DND-41 (cell line): ENCODE results near the gene KIFC3.

ENCODE experiments used
- ATAC-seq: fragments of 200-7000 bp; cut with Tn5 transposase; 3 replicates; pipeline ENCODE4 v1.9.1; 2021; ENCODE audit warnings: low read depth; ENCODE audit not compliant: insufficient read depth
- DNase-seq: peaks from one replicate; pipeline ENCODE4 v3.0.0-alpha.2; 2020
- H2AFZ ChIP-seq: 2 replicates; pipeline ENCODE4 v1.6.0; 2012; ENCODE audit warnings: low read depth, low read length
- H3K27ac ChIP-seq: 2 replicates; pipeline ENCODE4 v1.5.1; 2012; ENCODE audit warnings: low read length, inconsistent platforms
- H3K27me3 ChIP-seq: fragments of 200-600 bp; sonication (generic); 2 replicates; pipeline ENCODE4 v1.6.0; 2012; ENCODE audit warnings: low read length, mild to moderate bottlenecking, inconsistent platforms; ENCODE audit not compliant: insufficient read depth, poor library complexity
- H3K36me3 ChIP-seq: 2 replicates; pipeline ENCODE4 v1.5.1; 2012; ENCODE audit warnings: low read length, inconsistent platforms; ENCODE audit not compliant: insufficient read depth
- H3K4me1 ChIP-seq: 2 replicates; pipeline ENCODE4 v1.5.1; 2012; ENCODE audit warnings: mild to moderate bottlenecking, low read length; ENCODE audit not compliant: insufficient read depth
- H3K4me2 ChIP-seq: 2 replicates; pipeline ENCODE4 v1.6.0; 2012; ENCODE audit warnings: mild to moderate bottlenecking, moderate library complexity, low read length, inconsistent platforms; ENCODE audit not compliant: insufficient read depth
- H3K4me3 ChIP-seq, 2 experiments: fragments of 200-600 bp in 1 of 2; shearing (Covaris generic) in 1 of 2; 2 replicates each; pipeline ENCODE4 v1.5.1; 2012 to 2016; ENCODE audit warnings: inconsistent platforms in 2 of 2, low read length in 2 of 2, mild to moderate bottlenecking in 2 of 2, low read depth in 1 of 2, moderate library complexity in 1 of 2
- H3K79me2 ChIP-seq: 2 replicates; pipeline ENCODE4 v1.6.0; 2012; ENCODE audit warnings: low read length, inconsistent platforms; ENCODE audit not compliant: insufficient read depth
- H3K9ac ChIP-seq: 2 replicates; pipeline ENCODE4 v1.6.0; 2012; ENCODE audit warnings: low read depth, mild to moderate bottlenecking, inconsistent platforms, low read length, moderate library complexity
- H3K9me3 ChIP-seq: 2 replicates; pipeline ENCODE4 v1.5.1; 2012; ENCODE audit warnings: low read length, moderate library complexity, mild to moderate bottlenecking, inconsistent platforms; ENCODE audit not compliant: insufficient read depth, severe bottlenecking
- H4K20me1 ChIP-seq: 2 replicates; pipeline ENCODE4 v1.6.0; 2012; ENCODE audit warnings: low read length; ENCODE audit not compliant: insufficient read depth
- CTCF ChIP-seq: IDR thresholded peaks from 2 replicates; pipeline ENCODE4 v1.5.1; 2012; ENCODE audit warnings: borderline replicate concordance, low read length, moderate library complexity, mild to moderate bottlenecking; ENCODE audit not compliant: poor library complexity, severe bottlenecking; ENCODE audit errors: extremely low read depth
- EZH2 ChIP-seq: IDR thresholded peaks from 3 replicates; pipeline ENCODE4 v1.6.1; 2012; ENCODE audit warnings: borderline replicate concordance, low read depth, mild to moderate bottlenecking, moderate library complexity, low read length, inconsistent platforms; ENCODE audit not compliant: severe bottlenecking

KIFC3 gene

GRCh38 chr16:57744642-57744903 lies 57.7 kb downstream of the KIFC3 start:
- no peak overlapping the region for H3K4me3 ChIP-seq
- TF ChIP-seq CTCF: no peak
- TF ChIP-seq EZH2: no peak
- no peaks in the 10 kb centered on the region for H3K27me3 ChIP-seq
- no peak overlapping the region for H3K9ac ChIP-seq
- H3K4me2 ChIP-seq: no peak overlapping the region
- no peak overlapping the region for H2AFZ ChIP-seq
- ATAC-seq (no peak), DNase-seq (no peak)
- H3K4me1 ChIP-seq: no peaks in the 10 kb centered on the region
- peaks cover 13% of the 10 kb centered on the region for H4K20me1 ChIP-seq
- no peak overlapping the region for H3K27ac ChIP-seq
- no peaks in the 10 kb centered on the region for H3K9me3 ChIP-seq
- H3K79me2 ChIP-seq: peaks cover 7% of the 10 kb centered on the region
- H3K36me3 ChIP-seq: peaks cover 67% of the 10 kb centered on the region

GRCh38 chr16:57743886-57744641 lies 58.2 kb downstream of the KIFC3 start:
- ATAC-seq: no peak
- H3K9ac ChIP-seq: no peak overlapping the region
- H3K27me3 ChIP-seq: no peaks in the 10 kb centered on the region
- H3K27ac ChIP-seq: no peak overlapping the region
- H3K4me3 ChIP-seq: no peak overlapping the region
- H3K4me2 ChIP-seq: no peak overlapping the region
- H4K20me1 ChIP-seq: peaks cover 13% of the 10 kb centered on the region
- peaks cover 2% of the 10 kb centered on the region; the same call in 1 of the 2 replicates for H3K4me1 ChIP-seq
- H3K36me3 ChIP-seq: peaks cover 68% of the 10 kb centered on the region
- H3K9me3 ChIP-seq: no peaks in the 10 kb centered on the region
- no peak overlapping the region for H2AFZ ChIP-seq
- TF ChIP-seq CTCF (no peak), EZH2 (no peak)
- no peak for DNase-seq
- peaks cover 10% of the 10 kb centered on the region for H3K79me2 ChIP-seq

- no peak overlapping the region for H3K4me3 ChIP-seq
- no peaks in the 10 kb centered on the region for H3K27me3 ChIP-seq
- H3K9ac ChIP-seq: no peak overlapping the region
- no peak overlapping the region for H3K4me2 ChIP-seq
- DNase-seq: no peak
- peaks cover 15% of the 10 kb centered on the region for H4K20me1 ChIP-seq
- no peak for TF ChIP-seq EZH2
- no peak for TF ChIP-seq CTCF
- H3K36me3 ChIP-seq: peaks cover 68% of the 10 kb centered on the region
- no peak for ATAC-seq
- no peak overlapping the region for H2AFZ ChIP-seq
- H3K9me3 ChIP-seq: no peaks in the 10 kb centered on the region
- H3K4me1 ChIP-seq: peaks cover 7% of the 10 kb centered on the region; the same call in 1 of the 2 replicates
- H3K27ac ChIP-seq: no peak overlapping the region
- peaks cover 13% of the 10 kb centered on the region for H3K79me2 ChIP-seq
Observed at GRCh38 chr16:57743458-57743857, 58.8 kb downstream of the KIFC3 start.
